ENCODE measurements around the gene PTPRG.

The PTPRG gene

GRCh38 chr3:62236016-62236415 lies 674.6 kb downstream of the PTPRG start:
- no peak overlapping the region for H3K9ac ChIP-seq
- H3K36me3 ChIP-seq (ENCODE audit: control insufficient read depth, insufficient read depth, low read length): no peaks in the 10 kb centered on the region
- no peaks in the 10 kb centered on the region for H3K79me2 ChIP-seq
- H3K4me1 ChIP-seq: no peaks in the 10 kb centered on the region
- TF ChIP-seq CTCF (IDR thresholded peaks at IDR 0.05): no peak
- H3K9me3 ChIP-seq (ENCODE audit: control insufficient read depth, low read length): no peaks in the 10 kb centered on the region
- H2AFZ ChIP-seq: no peak overlapping the region
- no peak overlapping the region for H3K27ac ChIP-seq
- H3K27me3 ChIP-seq (ENCODE audit: control insufficient read depth, insufficient read depth, low read length): no peaks in the 10 kb centered on the region
- no peak overlapping the region for H3K4me3 ChIP-seq (ENCODE audit: low read depth, low read length)
- no peak overlapping the region for H3K4me2 ChIP-seq (ENCODE audit: low read length)

- no peaks in the 10 kb centered on the region for H3K36me3 ChIP-seq (ENCODE audit: control insufficient read depth, insufficient read depth, low read length)
- H3K4me2 ChIP-seq (ENCODE audit: low read length): no peak overlapping the region
- no peaks in the 10 kb centered on the region for H3K27me3 ChIP-seq (ENCODE audit: control insufficient read depth, insufficient read depth, low read length)
- no peak overlapping the region for H3K4me3 ChIP-seq (ENCODE audit: low read depth, low read length)
- H3K9ac ChIP-seq: no peak overlapping the region
- H2AFZ ChIP-seq: no peak overlapping the region
- H3K27ac ChIP-seq: no peak overlapping the region
- TF ChIP-seq CTCF (IDR thresholded peaks at IDR 0.05): no peak
- no peaks in the 10 kb centered on the region for H3K9me3 ChIP-seq (ENCODE audit: control insufficient read depth, low read length)
- no peaks in the 10 kb centered on the region for H3K4me1 ChIP-seq
- no peaks in the 10 kb centered on the region for H3K79me2 ChIP-seq
Observed at GRCh38 chr3:62237286-62237948, 676.0 kb downstream of the PTPRG start.

- H2AFZ ChIP-seq: no peak overlapping the region
- no peaks in the 10 kb centered on the region for H3K4me1 ChIP-seq
- H3K9ac ChIP-seq: no peak overlapping the region
- H3K36me3 ChIP-seq (ENCODE audit: control insufficient read depth, insufficient read depth, low read length): no peaks in the 10 kb centered on the region
- H3K27me3 ChIP-seq (ENCODE audit: control insufficient read depth, insufficient read depth, low read length): no peaks in the 10 kb centered on the region
- no peak overlapping the region for H3K4me2 ChIP-seq (ENCODE audit: low read length)
- TF ChIP-seq CTCF (IDR thresholded peaks at IDR 0.05): no peak
- no peaks in the 10 kb centered on the region for H3K9me3 ChIP-seq (ENCODE audit: control insufficient read depth, low read length)
- no peak overlapping the region for H3K4me3 ChIP-seq (ENCODE audit: low read depth, low read length)
- no peaks in the 10 kb centered on the region for H3K79me2 ChIP-seq
- H3K27ac ChIP-seq: no peak overlapping the region
Observed at GRCh38 chr3:62238003-62238402, 676.6 kb downstream of the PTPRG start.

- TF ChIP-seq CTCF (IDR thresholded peaks at IDR 0.05): no peak
- Histone ChIP-seq H3K27me3 (ENCODE audit: control insufficient read depth, insufficient read depth, low read length) (no peaks in the 10 kb centered on the region), H3K4me2 (ENCODE audit: low read length) (no peak overlapping the region)
Observed at GRCh38 chr3:62238431-62238830, 677.1 kb downstream of the PTPRG start.

GRCh38 chr3:62241279-62241678 lies 679.9 kb downstream of the PTPRG start:
- H3K9me3 ChIP-seq (ENCODE audit: control insufficient read depth, low read length): no peaks in the 10 kb centered on the region
- no peak overlapping the region for H3K4me2 ChIP-seq (ENCODE audit: low read length)
- H3K9ac ChIP-seq: no peak overlapping the region
- H3K27ac ChIP-seq: no peak overlapping the region
- TF ChIP-seq CTCF (IDR thresholded peaks at IDR 0.05): no peak
- peaks cover 14% of the 10 kb centered on the region for H3K4me1 ChIP-seq
- H3K36me3 ChIP-seq (ENCODE audit: control insufficient read depth, insufficient read depth, low read length): no peaks in the 10 kb centered on the region
- H2AFZ ChIP-seq: no peak overlapping the region
- H3K79me2 ChIP-seq: no peaks in the 10 kb centered on the region
- H3K27me3 ChIP-seq (ENCODE audit: control insufficient read depth, insufficient read depth, low read length): no peaks in the 10 kb centered on the region
- no peak overlapping the region for H3K4me3 ChIP-seq (ENCODE audit: low read depth, low read length)

More at GRCh38 chr3:62238431-62238830, 677.1 kb downstream of the PTPRG start:
- Histone ChIP-seq H3K36me3 (ENCODE audit: control insufficient read depth, insufficient read depth, low read length) (no peaks in the 10 kb centered on the region), H3K79me2 (no peaks in the 10 kb centered on the region), H2AFZ (no peak overlapping the region), H3K4me3 (ENCODE audit: low read depth, low read length) (no peak overlapping the region), H3K9ac (no peak overlapping the region), H3K9me3 (ENCODE audit: control insufficient read depth, low read length) (no peaks in the 10 kb centered on the region), H3K4me1 (no peaks in the 10 kb centered on the region), H3K27ac (no peak overlapping the region)

All from parathyroid adenoma (tissue), 2 donors.